Liver (tissue), 9 donors: ENCODE measurements around the gene PDLIM4. TPM values are rescaled to one million over a fixed set of nuclear protein-coding genes. Genes with fewer than 3 reads are reported as not detected.

Source experiments
- DNase-seq: peaks from one replicate; pipeline ENCODE4 v3.0.0-alpha.2; 2017; ENCODE audit warnings: low spot score
- H3K27ac ChIP-seq, 2 donors: one replicate each; pipeline ENCODE4 v1.7.0; 2013; ENCODE audit warnings: inconsistent platforms in 2 of 2, low read length in 2 of 2, control low read depth in 1 of 2, low read depth in 1 of 2, mild to moderate bottlenecking in 1 of 2
- H3K27me3 ChIP-seq, 4 donors: one replicate each; pipeline versions ENCODE4 v1.6.1 to v1.7.0; 2013; ENCODE audit warnings: low read length in 3 of 4, inconsistent platforms in 1 of 4, mild to moderate bottlenecking in 1 of 4, moderate library complexity in 1 of 4; ENCODE audit not compliant: control insufficient read depth in 4 of 4, insufficient read depth in 4 of 4
- H3K36me3 ChIP-seq, 4 donors: one replicate each; pipeline versions ENCODE4 v1.6.1 to v1.7.0; 2013; ENCODE audit warnings: low read length in 3 of 4, mild to moderate bottlenecking in 3 of 4, low read depth in 1 of 4, moderate library complexity in 1 of 4; ENCODE audit not compliant: control insufficient read depth in 4 of 4, insufficient read depth in 3 of 4
- H3K4me1 ChIP-seq, 4 donors: one replicate each; pipeline versions ENCODE4 v1.6.1 to v1.7.0; 2013; ENCODE audit warnings: low read length in 3 of 4, mild to moderate bottlenecking in 3 of 4, moderate library complexity in 1 of 4; ENCODE audit not compliant: control insufficient read depth in 4 of 4, insufficient read depth in 4 of 4
- H3K4me3 ChIP-seq, 3 donors: one replicate each; pipeline versions ENCODE4 v1.6.1 to v1.7.0; 2013; ENCODE audit warnings: low read length in 3 of 3, control low read depth in 1 of 3, low read depth in 1 of 3, mild to moderate bottlenecking in 1 of 3
- H3K9ac ChIP-seq, 2 donors: one replicate each; pipeline ENCODE4 v1.7.0; 2013; ENCODE audit warnings: low read length in 2 of 2, mild to moderate bottlenecking in 2 of 2, moderate library complexity in 2 of 2, control low read depth in 1 of 2, low read depth in 1 of 2
- H3K9me3 ChIP-seq, 4 donors: one replicate each; pipeline versions ENCODE4 v1.6.1 to v1.7.0; 2013; ENCODE audit warnings: low read length in 3 of 4; ENCODE audit not compliant: control insufficient read depth in 4 of 4
- CTCF ChIP-seq: fragments of 150-350 bp; IDR thresholded peaks from 2 replicates; pipeline ENCODE4 v1.5.1; 2017; ENCODE audit warnings: improper control_type of control experiment, low read depth, low read length; ENCODE audit not compliant: missing input control
- FOXA1 ChIP-seq: IDR thresholded peaks from 2 replicates; pipeline ENCODE4 v1.6.1; 2016; ENCODE audit warnings: antibody characterized with exemption
- FOXA2 ChIP-seq: IDR thresholded peaks from 2 replicates; pipeline ENCODE4 v1.6.1; 2016; ENCODE audit warnings: antibody characterized with exemption
- GABPA ChIP-seq, 2 donors: IDR thresholded peaks in 1 of 2; conservative IDR thresholded peaks in 1 of 2; 2 replicates each; pipeline ENCODE4 v1.6.1; 2016; ENCODE audit warnings: antibody characterized with exemption in 2 of 2, mild to moderate bottlenecking in 1 of 2, moderate library complexity in 1 of 2
- HNF4A ChIP-seq, 2 donors: conservative IDR thresholded peaks; 2 replicates each; pipeline ENCODE4 v1.6.1; 2016; ENCODE audit warnings: antibody characterized with exemption in 2 of 2, mild to moderate bottlenecking in 2 of 2
- HNF4G ChIP-seq: IDR thresholded peaks from 2 replicates; pipeline ENCODE4 v1.6.1; 2016; ENCODE audit warnings: antibody characterized with exemption
- JUND ChIP-seq, 2 donors: IDR thresholded peaks; 2 replicates each; pipeline ENCODE4 v1.6.1; 2016; ENCODE audit warnings: antibody characterized with exemption in 2 of 2
- NR2F2 ChIP-seq: IDR thresholded peaks from 2 replicates; pipeline ENCODE4 v1.6.1; 2016; ENCODE audit warnings: antibody characterized with exemption
- RAD21 ChIP-seq, 2 donors: IDR thresholded peaks; 2 replicates each; pipeline ENCODE4 v1.6.1; 2016; ENCODE audit warnings: antibody characterized with exemption in 2 of 2, mild to moderate bottlenecking in 2 of 2
- REST ChIP-seq: IDR thresholded peaks from 2 replicates; pipeline ENCODE4 v1.6.1; 2016; ENCODE audit warnings: antibody characterized with exemption, mild to moderate bottlenecking
- SP1 ChIP-seq: IDR thresholded peaks from 2 replicates; pipeline ENCODE4 v1.6.1; 2018; ENCODE audit warnings: antibody characterized with exemption, mild to moderate bottlenecking
- YY1 ChIP-seq: IDR thresholded peaks from 2 replicates; pipeline ENCODE4 v1.6.1; 2016; ENCODE audit warnings: antibody characterized with exemption, mild to moderate bottlenecking
- WGBS: extraction: QIAGEN DNeasy Blood & Tissue Kit; methylation state at CpG from one replicate; pipeline ENCODE4 v1.1.7; 2013; 5-methylcytosine and 5-hydroxymethylcytosine counted together
- polyA plus RNA-seq, 2 donors: library from polyadenylated mRNA; stranded (reverse) in 1 of 2; unstranded in 1 of 2; fragments of 200-250 nt in 1 of 2; fragments of >200 nt in 1 of 2; fragmentation: Nextera tagmentation in 1 of 2; extraction: Ambion mirVana in 1 of 2; gene quantifications; one replicate each; pipeline versions ENCODE4 v1.2.1 to v1.2.3, GENCODE V29; 2013 to 2015
- total RNA-seq, 2 donors: library from RNA; depleted of rRNA; stranded (reverse); fragments of >200 nt; gene quantifications; one replicate each; pipeline ENCODE4 v1.2.3, GENCODE V29; 2014
- TF ChIP-seq, protein P1 (sequence below): IDR thresholded peaks from 2 replicates; pipeline ENCODE4 v1.6.1; 2016; ENCODE audit warnings: antibody characterized with exemption
- TF ChIP-seq, protein P2 (sequence below): IDR thresholded peaks from 2 replicates; pipeline ENCODE4 v1.6.1; 2016; ENCODE audit warnings: antibody characterized with exemption
- donor health status: healthy.
- donor health status: healthy.
- donor health status: healthy.
- donor health status: healthy.
- donor health status: healthy.

The PDLIM4 gene
- total and polyA plus RNA-seq, 4 donors, result 0.25 to 0.93 (median 0.65) TPM

GRCh38 chr5:132273631-132274030 is 16.1 kb downstream of the PDLIM4 start (continued):
- TF ChIP-seq REST, result no peak
- no peak for TF ChIP-seq SP1
- no peak for TF ChIP-seq RAD21 (IDR thresholded peaks at IDR 0.05)
- TF ChIP-seq, protein P1, sequence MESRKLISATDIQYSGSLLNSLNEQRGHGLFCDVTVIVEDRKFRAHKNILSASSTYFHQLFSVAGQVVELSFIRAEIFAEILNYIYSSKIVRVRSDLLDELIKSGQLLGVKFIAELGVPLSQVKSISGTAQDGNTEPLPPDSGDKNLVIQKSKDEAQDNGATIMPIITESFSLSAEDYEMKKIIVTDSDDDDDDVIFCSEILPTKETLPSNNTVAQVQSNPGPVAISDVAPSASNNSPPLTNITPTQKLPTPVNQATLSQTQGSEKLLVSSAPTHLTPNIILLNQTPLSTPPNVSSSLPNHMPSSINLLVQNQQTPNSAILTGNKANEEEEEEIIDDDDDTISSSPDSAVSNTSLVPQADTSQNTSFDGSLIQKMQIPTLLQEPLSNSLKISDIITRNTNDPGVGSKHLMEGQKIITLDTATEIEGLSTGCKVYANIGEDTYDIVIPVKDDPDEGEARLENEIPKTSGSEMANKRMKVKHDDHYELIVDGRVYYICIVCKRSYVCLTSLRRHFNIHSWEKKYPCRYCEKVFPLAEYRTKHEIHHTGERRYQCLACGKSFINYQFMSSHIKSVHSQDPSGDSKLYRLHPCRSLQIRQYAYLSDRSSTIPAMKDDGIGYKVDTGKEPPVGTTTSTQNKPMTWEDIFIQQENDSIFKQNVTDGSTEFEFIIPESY, result no peak
- TF ChIP-seq YY1, result no peak
- TF ChIP-seq FOXA2, result no peak
- no peak for TF ChIP-seq HNF4A (conservative IDR thresholded peaks at IDR 0.05)

- Histone ChIP-seq H3K9ac (no peak overlapping the region), H3K9me3 (no peaks in the 10 kb centered on the region), H3K4me3 (no peak overlapping the region), H3K36me3 (no peaks in the 10 kb centered on the region), H3K4me1 (peaks cover 0 to 16% (median 0%) of the 10 kb centered on the region in 4 donors), H3K27me3 (no peaks in the 10 kb centered on the region), H3K27ac (no peak overlapping the region)
- no peak for DNase-seq
- WGBS, result 92% methylated on average over 14 of the region's 14 CpGs
- TF ChIP-seq HNF4G (no peak), REST (no peak), SP1 (no peak), GABPA (IDR thresholded peaks at IDR 0.05 in 1 of 2, conservative IDR thresholded peaks at IDR 0.05 in 1 of 2) (no peak), HNF4A (conservative IDR thresholded peaks at IDR 0.05) (no peak), CTCF (no peak), RAD21 (IDR thresholded peaks at IDR 0.05) (no peak), FOXA1 (no peak), JUND (IDR thresholded peaks at IDR 0.05) (no peak), NR2F2 (no peak), FOXA2 (no peak)
- TF ChIP-seq, protein P2, sequence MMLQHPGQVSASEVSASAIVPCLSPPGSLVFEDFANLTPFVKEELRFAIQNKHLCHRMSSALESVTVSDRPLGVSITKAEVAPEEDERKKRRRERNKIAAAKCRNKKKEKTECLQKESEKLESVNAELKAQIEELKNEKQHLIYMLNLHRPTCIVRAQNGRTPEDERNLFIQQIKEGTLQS, result no peak
Observed at GRCh38 chr5:132274050-132274792, 16.7 kb downstream of the PDLIM4 start.
